Gastrocnemius medialis (tissue), 4 donors: ENCODE data around the gene TOB1. TPM values are rescaled to one million over a fixed set of nuclear protein-coding genes. Genes with fewer than 3 reads are reported as not detected.
"Not testable (repeated sequence)": the region's sequence is repeated elsewhere in the genome, so short reads cannot be mapped to it uniquely, and the experiment has no call there.

Experiments used
- ATAC-seq, 2 donors: fragments of 150-250 bp; one replicate each; pipeline ENCODE4 v1.9.1; 2016
- DNase-seq, 2 donors: peaks; one replicate each; pipeline ENCODE4 v3.0.0-alpha.2; 2019
- H3K27ac ChIP-seq, 4 donors: fragments of 200-600 bp; sonication (generic); 1 replicate in 1 of 4; 2 replicates in 3 of 4; pipeline ENCODE4 v1.5.1; 2016 to 2018; ENCODE audit warnings: mild to moderate bottlenecking in 2 of 4, moderate library complexity in 1 of 4
- H3K27me3 ChIP-seq, 3 donors: fragments of 200-600 bp; sonication (generic) in 2 of 3; 1 replicate in 1 of 3; 2 replicates in 2 of 3; pipeline versions ENCODE4 v1.5.1 to v1.6.0; 2016 to 2019; ENCODE audit warnings: mild to moderate bottlenecking in 1 of 3, moderate library complexity in 1 of 3
- H3K36me3 ChIP-seq, 2 donors: fragments of 200-600 bp; sonication (generic) in 1 of 2; one replicate each; pipeline ENCODE4 v1.5.1; 2017 to 2018
- H3K4me1 ChIP-seq, 2 donors: fragments of 200-600 bp; sonication (generic) in 1 of 2; one replicate each; pipeline ENCODE4 v1.5.1; 2016 to 2017; ENCODE audit warnings: mild to moderate bottlenecking in 2 of 2
- H3K4me3 ChIP-seq, 4 donors: fragments of 200-600 bp; sonication (generic) in 3 of 4; 1 replicate in 1 of 4; 2 replicates in 3 of 4; pipeline ENCODE4 v1.5.1; 2016 to 2019; ENCODE audit warnings: mild to moderate bottlenecking in 2 of 4
- H3K9me3 ChIP-seq, 3 donors: fragments of 200-600 bp; sonication (generic) in 2 of 3; 1 replicate in 1 of 3; 2 replicates in 2 of 3; pipeline ENCODE4 v1.5.1; 2016 to 2019
- POLR2A ChIP-seq, 2 donors: fragments of 450-650 bp; IDR thresholded peaks; one replicate each; pipeline ENCODE4 v1.6.1; 2017; ENCODE audit warnings: antibody characterized with exemption in 2 of 2, mild to moderate bottlenecking in 2 of 2, moderate library complexity in 2 of 2
- in situ Hi-C, 4 donors: fragments of 200-750 bp; cut with MboI; loops; one replicate each; pipeline versions ENCODE4 v1.15.0 to v1.8.0; 2017; ENCODE audit warnings: low sequenced_read_pairs in 4 of 4
- intact Hi-C: fragments of 100-400 bp; cut with DNase I; formaldehyde crosslinking; loops from one replicate; pipeline ENCODE4 v1.15.1; 2023; ENCODE audit warnings: low total_unique reads
- total RNA-seq, 4 donors: library from RNA; depleted of rRNA; stranded (reverse); fragments of >200 nt; gene quantifications; one replicate each; pipeline versions ENCODE4 v1.1.0 to v1.2.3, GENCODE V29; 2016
- TF ChIP-seq, protein P1 (sequence below), 5 experiments: fragments of 450-650 bp in 3 of 5; fragments of 200-600 bp in 2 of 5; sonication (generic) in 2 of 5; IDR thresholded peaks in 4 of 5; conservative IDR thresholded peaks in 1 of 5; 1 replicate in 4 of 5; 2 replicates in 1 of 5; pipeline ENCODE4 v1.5.1; 2016 to 2019; ENCODE audit warnings: antibody characterized with exemption in 5 of 5, mild to moderate bottlenecking in 3 of 5, moderate library complexity in 3 of 5

The TOB1 gene
- total RNA-seq, 4 donors from 2014 or later: 13.6 to 53.5 (median 28.2) TPM

DNA sequence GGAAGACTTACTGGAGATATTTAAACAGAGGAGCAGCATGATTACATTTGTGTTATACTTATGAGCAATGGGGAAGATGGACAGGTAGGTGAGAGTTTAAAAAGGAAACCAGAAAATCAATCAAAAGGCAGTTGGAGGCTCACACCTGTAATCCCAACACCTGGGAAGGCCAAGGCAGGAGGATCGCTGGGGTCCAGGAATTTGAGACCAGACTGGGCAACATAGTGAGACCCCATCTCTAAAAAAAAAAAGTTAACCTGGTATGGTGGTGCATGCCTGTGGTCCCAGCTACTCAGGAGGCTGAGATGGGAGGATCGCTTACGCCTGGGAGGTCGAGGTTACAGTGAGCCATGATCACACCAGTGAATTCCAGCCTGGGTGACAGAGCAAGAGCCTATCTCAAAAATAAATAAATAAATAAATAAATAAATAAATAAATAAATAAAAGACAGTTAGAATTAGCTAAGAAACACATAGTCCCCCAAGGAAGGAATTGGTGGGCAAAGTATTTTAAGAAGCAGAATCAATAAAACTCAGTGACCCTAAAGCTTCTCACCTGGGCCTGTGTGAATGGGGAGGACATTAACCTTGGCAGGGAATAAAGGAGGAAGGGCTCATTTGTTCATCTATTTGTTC is 32.3 kb upstream of the TOB1 start:
- H3K27ac ChIP-seq: no peak overlapping the region
- peaks cover 6% of the 10 kb centered on the region in 2 donors for H3K4me1 ChIP-seq
- intact Hi-C loops: no loop called here
- no peak for TF ChIP-seq POLR2A (IDR thresholded peaks at IDR 0.05)
- TF ChIP-seq, protein P1, sequence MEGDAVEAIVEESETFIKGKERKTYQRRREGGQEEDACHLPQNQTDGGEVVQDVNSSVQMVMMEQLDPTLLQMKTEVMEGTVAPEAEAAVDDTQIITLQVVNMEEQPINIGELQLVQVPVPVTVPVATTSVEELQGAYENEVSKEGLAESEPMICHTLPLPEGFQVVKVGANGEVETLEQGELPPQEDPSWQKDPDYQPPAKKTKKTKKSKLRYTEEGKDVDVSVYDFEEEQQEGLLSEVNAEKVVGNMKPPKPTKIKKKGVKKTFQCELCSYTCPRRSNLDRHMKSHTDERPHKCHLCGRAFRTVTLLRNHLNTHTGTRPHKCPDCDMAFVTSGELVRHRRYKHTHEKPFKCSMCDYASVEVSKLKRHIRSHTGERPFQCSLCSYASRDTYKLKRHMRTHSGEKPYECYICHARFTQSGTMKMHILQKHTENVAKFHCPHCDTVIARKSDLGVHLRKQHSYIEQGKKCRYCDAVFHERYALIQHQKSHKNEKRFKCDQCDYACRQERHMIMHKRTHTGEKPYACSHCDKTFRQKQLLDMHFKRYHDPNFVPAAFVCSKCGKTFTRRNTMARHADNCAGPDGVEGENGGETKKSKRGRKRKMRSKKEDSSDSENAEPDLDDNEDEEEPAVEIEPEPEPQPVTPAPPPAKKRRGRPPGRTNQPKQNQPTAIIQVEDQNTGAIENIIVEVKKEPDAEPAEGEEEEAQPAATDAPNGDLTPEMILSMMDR (IDR thresholded peaks at IDR 0.05 in 4 of 5, conservative IDR thresholded peaks at IDR 0.05 in 1 of 5): no peak
- no peaks in the 10 kb centered on the region for H3K36me3 ChIP-seq
- no peaks in the 10 kb centered on the region for H3K27me3 ChIP-seq
- ATAC-seq (no peak), DNase-seq (no peak)
- H3K9me3 ChIP-seq: no peaks in the 10 kb centered on the region
- in situ Hi-C loops: no loop called here
- H3K4me3 ChIP-seq: no peak overlapping the region

DNA sequence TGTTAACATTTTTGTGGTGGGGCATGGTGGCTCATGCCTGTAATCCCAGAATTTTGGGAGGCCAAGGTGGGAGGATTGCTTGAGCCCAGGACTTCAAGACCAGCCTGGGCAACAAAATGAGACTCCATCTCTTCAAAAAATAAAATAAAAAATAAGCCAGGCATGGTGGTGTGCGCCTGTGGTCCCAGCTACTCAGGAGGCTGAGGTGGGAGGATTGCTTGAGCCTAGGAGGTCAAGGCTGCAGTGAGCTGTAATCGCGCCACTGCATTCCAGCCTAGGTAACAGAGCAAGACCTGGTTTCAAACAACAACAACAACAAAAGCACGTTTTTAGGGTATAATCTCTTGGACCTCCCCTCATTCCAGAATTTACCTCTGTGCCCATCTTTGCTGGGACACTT is 28.4 kb upstream of the TOB1 start:
- H3K27ac ChIP-seq, in situ Hi-C loops, H3K36me3 ChIP-seq, intact Hi-C loops, H3K9me3 ChIP-seq, H3K4me1 ChIP-seq, ATAC-seq, DNase-seq, H3K27me3 ChIP-seq, H3K4me3 ChIP-seq: not testable (repeated sequence)

DNA sequence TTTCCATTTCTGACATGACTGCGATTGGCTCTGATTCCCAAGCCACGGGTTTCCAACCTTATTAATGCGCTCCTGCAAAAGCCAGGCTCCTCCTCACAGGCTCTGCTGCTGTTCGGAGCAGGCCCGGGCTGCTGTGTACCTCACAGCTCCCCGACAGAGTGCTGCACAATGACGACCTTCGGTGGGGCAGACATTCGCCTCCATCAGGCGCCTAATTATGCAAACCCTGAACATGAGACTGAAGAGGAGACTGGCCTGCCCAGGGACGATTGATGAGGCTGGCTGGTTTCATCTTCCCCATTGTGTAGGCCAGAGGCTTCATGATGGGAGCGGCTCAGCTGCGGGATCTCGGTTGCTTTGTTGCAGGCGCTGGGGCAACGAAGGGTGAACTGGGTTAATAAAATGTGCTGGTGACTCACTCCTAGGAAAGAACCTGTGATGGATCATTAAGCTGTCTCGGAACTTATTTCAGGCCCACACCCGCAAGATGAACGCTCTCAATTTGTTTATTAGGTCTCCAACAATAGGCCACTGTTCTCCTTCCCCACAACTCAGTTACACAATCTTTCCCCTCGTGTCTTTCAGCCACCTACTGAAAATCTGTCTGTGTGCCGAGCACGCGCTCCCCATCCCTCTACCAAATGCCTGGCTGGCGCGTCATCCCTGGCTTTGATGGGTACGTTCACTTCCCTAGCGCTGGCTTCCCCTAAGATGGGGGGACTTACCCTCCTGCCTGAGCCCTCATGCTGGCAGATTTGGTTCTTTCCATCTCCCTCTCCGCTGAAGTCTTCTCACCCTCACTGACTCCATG is 27.2 kb upstream of the TOB1 start:
- ATAC-seq (peak in 1 of 2 donors; percentile 72), DNase-seq (peak in 1 of 2 donors; percentile 32)

DNA sequence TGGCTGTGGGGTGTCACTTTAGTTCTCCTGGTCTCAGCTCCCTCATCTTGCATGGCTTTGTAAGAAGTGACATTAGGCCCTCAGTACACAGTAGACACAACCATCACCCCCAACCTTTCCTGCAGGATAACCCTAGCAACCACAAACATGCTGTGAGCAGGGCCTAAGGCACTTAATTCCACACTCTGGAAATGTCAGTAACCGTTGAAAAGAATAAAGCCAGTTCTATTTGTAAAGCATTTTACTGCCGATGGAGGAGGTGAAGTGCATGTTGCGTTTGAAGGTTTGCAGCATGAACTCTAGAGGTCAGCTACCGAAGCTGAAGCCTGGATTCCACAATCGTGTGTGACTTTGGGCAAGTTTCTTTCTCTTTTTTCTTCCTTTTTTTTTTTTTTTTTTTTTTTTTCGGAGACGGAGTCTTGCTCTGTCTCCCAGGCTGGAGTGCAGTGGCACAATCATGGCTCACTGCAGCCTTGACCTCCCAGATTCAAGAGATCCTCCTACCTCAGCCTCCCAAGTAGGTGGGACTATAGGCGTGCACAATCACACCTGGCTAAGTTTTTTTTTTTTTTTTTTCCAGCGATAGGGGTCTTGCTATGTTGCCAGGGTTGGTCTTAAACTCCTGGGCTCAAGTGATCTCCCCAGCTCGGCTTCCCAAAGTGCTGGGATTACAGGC is 26.1 kb upstream of the TOB1 start:
- intact Hi-C loops: no loop called here
- TF ChIP-seq POLR2A (IDR thresholded peaks at IDR 0.05): no peak
- TF ChIP-seq, protein P1 (IDR thresholded peaks at IDR 0.05 in 4 of 5, conservative IDR thresholded peaks at IDR 0.05 in 1 of 5): no peak
- no peaks in the 10 kb centered on the region for H3K4me1 ChIP-seq
- H3K9me3 ChIP-seq: no peaks in the 10 kb centered on the region
- ATAC-seq (no peak), DNase-seq (no peak)
- no peaks in the 10 kb centered on the region for H3K36me3 ChIP-seq
- no peaks in the 10 kb centered on the region for H3K27me3 ChIP-seq
- in situ Hi-C loops: no loop called here
- H3K4me3 ChIP-seq: no peak overlapping the region
- no peak overlapping the region for H3K27ac ChIP-seq

More for the DNA sequence above, 27.2 kb upstream of the TOB1 start:
- no peaks in the 10 kb centered on the region for H3K36me3 ChIP-seq
- H3K27ac ChIP-seq: peak overlapping the region in 3 of 4 donors; percentile 31 to 58 (median 33)
- in situ Hi-C loops: no loop called here
- TF ChIP-seq, protein P1 (IDR thresholded peaks at IDR 0.05 in 4 of 5, conservative IDR thresholded peaks at IDR 0.05 in 1 of 5): no peak
- TF ChIP-seq POLR2A (IDR thresholded peaks at IDR 0.05): no peak
- H3K4me1 ChIP-seq: no peaks in the 10 kb centered on the region
- H3K27me3 ChIP-seq: no peaks in the 10 kb centered on the region
- no peaks in the 10 kb centered on the region for H3K9me3 ChIP-seq
- no peak overlapping the region for H3K4me3 ChIP-seq
- intact Hi-C loops: no loop called here

DNA sequence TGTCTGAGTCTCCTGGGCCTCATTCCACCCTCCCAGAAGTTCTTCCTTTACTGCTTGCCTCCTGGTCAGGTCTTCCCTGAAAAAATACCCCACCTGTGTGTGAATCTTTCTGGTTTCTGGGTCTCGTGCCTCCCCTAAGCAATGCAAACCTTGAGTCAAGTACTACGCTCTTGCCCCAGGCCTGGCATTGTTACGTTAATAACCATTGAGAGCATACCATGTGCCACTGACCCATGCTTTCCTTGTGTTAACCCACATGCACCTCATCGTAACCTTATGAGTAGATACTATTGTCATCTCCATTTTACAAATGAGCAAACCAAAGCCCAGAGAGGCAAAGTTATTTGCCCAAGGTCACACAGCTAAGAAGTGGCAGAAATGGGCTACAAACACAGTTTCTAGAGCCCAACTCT is 25.4 kb upstream of the TOB1 start:
- H3K9me3 ChIP-seq: no peaks in the 10 kb centered on the region
- H3K36me3 ChIP-seq: no peaks in the 10 kb centered on the region
- no peaks in the 10 kb centered on the region for H3K4me1 ChIP-seq
- no peak for ATAC-seq
- in situ Hi-C loops: no loop called here
- DNase-seq: no peak
- TF ChIP-seq, protein P1 (IDR thresholded peaks at IDR 0.05 in 4 of 5, conservative IDR thresholded peaks at IDR 0.05 in 1 of 5): no peak
- TF ChIP-seq POLR2A (IDR thresholded peaks at IDR 0.05): no peak
- intact Hi-C loops: no loop called here
- no peak overlapping the region for H3K4me3 ChIP-seq
- H3K27ac ChIP-seq: no peak overlapping the region
- H3K27me3 ChIP-seq: no peaks in the 10 kb centered on the region
